GM21717 (cell line): Measurements from ENCODE around the gene AFAP1L1.

Source experiments
- ATAC-seq: cut with Tn5 transposase; IDR thresholded peaks from one replicate; pipeline ENCODE4 v1.9.1; 2021; ENCODE audit warnings: mild to moderate bottlenecking, moderate library complexity; ENCODE audit not compliant: unreplicated experiment

Gene AFAP1L1

GRCh38 chr5:149344151-149344550, 72.5 kb downstream of the AFAP1L1 start:
- no peak for ATAC-seq

- peak; percentile 98 for ATAC-seq
Measured at GRCh38 chr5:149345147-149345891, 73.7 kb downstream of the AFAP1L1 start, which contains the start of gene GRPEL2. Gene GRPEL2 (plus strand): TSS chr5:149345499. CDS start chr5:149345540, 41 bp downstream.

GRCh38 chr5:149345892-149346222, 74.2 kb downstream of the AFAP1L1 start:
- peak; percentile 16 for ATAC-seq

GRCh38 chr5:149348518-149348917, 76.9 kb downstream of the AFAP1L1 start:
- ATAC-seq: no peak

GRCh38 chr5:149349382-149349781, 77.7 kb downstream of the AFAP1L1 start:
- ATAC-seq: no peak

- no peak for ATAC-seq
Measured at GRCh38 chr5:149352169-149352568, 80.5 kb downstream of the AFAP1L1 start.

GRCh38 chr5:149353911-149354310, 82.3 kb downstream of the AFAP1L1 start:
- no peak for ATAC-seq

GRCh38 chr5:149355688-149356087, 84.0 kb downstream of the AFAP1L1 start:
- no peak for ATAC-seq

GRCh38 chr5:149356391-149356790, 84.7 kb downstream of the AFAP1L1 start:
- ATAC-seq: no peak

GRCh38 chr5:149357370-149358293, 86.0 kb downstream of the AFAP1L1 start, which contains the start of gene PCYOX1L:
Gene PCYOX1L (plus strand): TSS chr5:149358046. CDS start chr5:149358069, 23 bp downstream.
- peak; percentile 99 for ATAC-seq

- peak; percentile 24 for ATAC-seq
Measured at GRCh38 chr5:149358294-149358651, 86.6 kb downstream of the AFAP1L1 start.

- no peak for ATAC-seq
Measured at GRCh38 chr5:149358868-149359495, 87.3 kb downstream of the AFAP1L1 start.

- no peak for ATAC-seq
Measured at GRCh38 chr5:149360272-149360671, 88.6 kb downstream of the AFAP1L1 start.

GRCh38 chr5:149362541-149362940, 90.9 kb downstream of the AFAP1L1 start:
- no peak for ATAC-seq

GRCh38 chr5:149363358-149363757, 91.7 kb downstream of the AFAP1L1 start:
- no peak for ATAC-seq

- no peak for ATAC-seq
Measured at GRCh38 chr5:149363936-149364335, 92.3 kb downstream of the AFAP1L1 start.

GRCh38 chr5:149364719-149365118, 93.1 kb downstream of the AFAP1L1 start:
- ATAC-seq: no peak

- ATAC-seq: no peak
Measured at GRCh38 chr5:149365418-149365817, 93.8 kb downstream of the AFAP1L1 start.

- ATAC-seq: no peak
Measured at GRCh38 chr5:149366169-149366729, 94.6 kb downstream of the AFAP1L1 start.

- ATAC-seq: peak; percentile 53
Measured at GRCh38 chr5:149367249-149367971, 95.8 kb downstream of the AFAP1L1 start.
